Mononuclear cell (primary cell): ENCODE data around the gene PNPLA1. TPM values are rescaled to one million over a fixed set of nuclear protein-coding genes. Genes with fewer than 3 reads are reported as not detected.

Source experiments
- H3K27me3 ChIP-seq: 2 replicates; pipeline ENCODE4 v1.6.0; 2011; ENCODE audit warnings: low read length, control low read depth; ENCODE audit not compliant: insufficient read depth
- H3K4me1 ChIP-seq: 2 replicates; pipeline ENCODE4 v1.5.1; 2011; ENCODE audit warnings: mild to moderate bottlenecking, low read length, control low read depth; ENCODE audit not compliant: insufficient read depth
- H3K4me3 ChIP-seq: 2 replicates; pipeline ENCODE4 v1.5.1; 2011; ENCODE audit warnings: mild to moderate bottlenecking, low read length, moderate library complexity
- H3K9me3 ChIP-seq: 2 replicates; pipeline ENCODE4 v1.5.1; 2011; ENCODE audit warnings: low read depth, mild to moderate bottlenecking, control low read depth, low read length
- total RNA-seq: library from RNA; depleted of rRNA; stranded (reverse); fragments of >200 nt; gene quantifications from one replicate; pipeline ENCODE4 v1.2.3, GENCODE V29; 2012

PNPLA1 gene, protein sequence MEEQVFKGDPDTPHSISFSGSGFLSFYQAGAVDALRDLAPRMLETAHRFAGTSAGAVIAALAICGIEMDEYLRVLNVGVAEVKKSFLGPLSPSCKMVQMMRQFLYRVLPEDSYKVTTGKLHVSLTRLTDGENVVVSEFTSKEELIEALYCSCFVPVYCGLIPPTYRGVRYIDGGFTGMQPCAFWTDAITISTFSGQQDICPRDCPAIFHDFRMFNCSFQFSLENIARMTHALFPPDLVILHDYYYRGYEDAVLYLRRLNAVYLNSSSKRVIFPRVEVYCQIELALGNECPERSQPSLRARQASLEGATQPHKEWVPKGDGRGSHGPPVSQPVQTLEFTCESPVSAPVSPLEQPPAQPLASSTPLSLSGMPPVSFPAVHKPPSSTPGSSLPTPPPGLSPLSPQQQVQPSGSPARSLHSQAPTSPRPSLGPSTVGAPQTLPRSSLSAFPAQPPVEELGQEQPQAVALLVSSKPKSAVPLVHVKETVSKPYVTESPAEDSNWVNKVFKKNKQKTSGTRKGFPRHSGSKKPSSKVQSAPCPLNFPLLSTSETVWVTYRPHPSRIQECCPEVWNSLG
- 1.2 TPM for total RNA-seq

DNA sequence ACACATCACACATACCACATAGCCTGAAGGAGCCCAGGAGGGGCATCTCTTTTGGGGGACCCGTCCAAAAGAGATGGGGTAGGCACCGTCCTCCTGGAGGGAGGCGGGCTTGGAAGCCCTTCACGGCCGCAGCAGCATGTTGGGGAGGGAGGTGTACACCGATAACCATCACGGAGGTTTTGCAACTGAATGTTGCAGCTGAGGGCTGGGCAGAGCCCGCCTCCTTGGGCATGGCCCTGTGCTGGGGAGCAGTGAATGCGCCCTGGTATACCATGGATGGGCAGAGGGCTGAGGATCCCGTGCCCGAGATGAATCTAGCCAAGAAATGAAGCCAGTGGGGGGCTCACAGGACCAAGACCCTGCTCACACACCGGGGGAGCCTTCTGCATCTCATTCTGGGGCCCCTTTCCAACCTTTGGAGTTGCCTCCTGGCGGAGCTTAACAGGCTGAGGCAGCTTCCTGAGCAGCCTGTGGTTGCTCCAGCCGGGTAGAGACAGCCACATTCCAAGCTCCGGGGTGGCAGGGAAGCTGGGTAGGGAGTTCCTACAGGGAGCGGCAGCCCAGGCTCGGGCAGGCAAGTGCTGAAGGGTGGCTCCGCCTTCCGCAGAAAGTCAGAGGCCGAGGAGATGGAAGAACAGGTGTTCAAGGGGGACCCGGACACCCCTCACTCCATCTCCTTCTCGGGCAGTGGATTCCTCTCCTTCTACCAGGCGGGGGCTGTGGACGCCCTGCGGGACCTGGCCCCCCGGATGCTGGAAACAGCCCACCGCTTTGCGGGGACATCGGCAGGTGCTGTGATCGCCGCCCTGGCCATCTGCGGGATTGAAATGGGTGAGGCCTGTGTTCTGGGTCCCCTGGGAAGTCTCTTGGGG is at the start of gene PNPLA1:
PNPLA1 (plus strand) TSS at position 227 of the 872 bp plus-strand sequence; CDS start at position 627, 400 bp downstream.
- no peak within 1 kb of the TSS for H3K4me3 ChIP-seq
- H3K4me1 ChIP-seq = no peaks in the 10 kb centered on the region
- no peaks in the 10 kb centered on the region for H3K27me3 ChIP-seq
- H3K9me3 ChIP-seq = peaks cover 8% of the 10 kb centered on the region

DNA sequence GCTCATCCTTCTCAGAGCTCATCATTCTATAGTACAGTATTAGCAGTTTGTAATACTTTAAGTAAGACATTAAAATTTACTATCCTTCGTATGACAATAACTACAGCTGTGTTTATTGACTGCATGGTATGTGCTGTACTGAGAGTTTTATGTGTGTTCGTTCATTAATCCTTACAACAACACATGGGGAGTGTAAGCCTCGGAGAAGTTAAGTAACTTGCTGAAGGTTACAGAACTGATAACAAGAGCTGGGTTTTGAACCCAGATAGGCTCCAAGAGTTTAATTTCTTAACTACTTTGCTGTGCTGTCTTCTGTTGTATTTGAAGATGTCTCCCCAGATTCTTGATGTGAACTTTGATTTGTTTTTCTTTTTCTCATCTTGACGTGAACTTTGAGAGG is 49.6 kb upstream of the PNPLA1 start:
- peaks cover 43% of the 10 kb centered on the region for H3K4me1 ChIP-seq
- H3K27me3 ChIP-seq = no peaks in the 10 kb centered on the region
- no peak overlapping the region for H3K4me3 ChIP-seq
- no peaks in the 10 kb centered on the region for H3K9me3 ChIP-seq

DNA sequence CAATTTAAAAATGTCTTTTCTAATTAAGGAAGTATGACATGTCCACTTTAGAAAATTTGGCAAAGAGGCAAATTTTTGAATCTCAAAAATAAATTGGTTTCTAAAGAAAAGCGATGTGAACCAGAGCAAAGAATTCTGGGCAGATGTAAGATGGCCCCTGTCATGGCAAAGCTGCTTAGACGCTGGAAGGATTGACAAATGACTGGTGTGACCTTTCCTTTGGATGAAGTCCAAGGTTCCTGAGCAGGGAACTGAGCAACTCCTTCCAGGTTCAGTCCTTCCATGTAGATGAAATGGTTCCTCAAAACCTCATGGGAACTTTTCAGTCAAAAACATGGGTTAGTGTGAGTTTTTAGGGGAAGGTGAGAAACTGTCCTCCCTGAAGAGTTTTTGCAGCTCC is 48.2 kb upstream of the PNPLA1 start:
- no peaks in the 10 kb centered on the region for H3K9me3 ChIP-seq

DNA sequence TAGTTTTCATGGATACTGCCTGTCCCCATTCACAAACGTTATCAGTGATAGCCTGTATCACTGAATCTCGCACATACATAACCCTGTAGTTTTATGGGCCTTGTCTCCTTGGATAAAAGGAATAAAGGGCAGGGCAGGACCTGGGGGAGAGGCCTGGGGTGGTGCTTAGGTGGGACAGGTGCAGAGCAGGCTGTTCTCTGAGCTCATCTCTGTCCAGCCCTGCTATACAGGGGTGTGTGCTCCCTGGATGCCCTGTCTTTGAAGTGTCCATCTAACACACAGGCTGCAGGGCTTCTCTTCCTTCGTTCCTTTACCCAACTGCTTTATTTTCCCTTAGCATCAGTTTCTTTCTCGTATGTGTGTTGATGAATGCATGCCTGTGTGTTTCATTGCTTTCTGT is 46.9 kb upstream of the PNPLA1 start:
- no peak overlapping the region for H3K4me3 ChIP-seq
- H3K4me1 ChIP-seq = peaks cover 31% of the 10 kb centered on the region
- no peaks in the 10 kb centered on the region for H3K27me3 ChIP-seq
- H3K9me3 ChIP-seq = no peaks in the 10 kb centered on the region

More for the DNA sequence above, 48.2 kb upstream of the PNPLA1 start:
- Histone ChIP-seq H3K4me1 (peaks cover 42% of the 10 kb centered on the region), H3K4me3 (no peak overlapping the region), H3K27me3 (no peaks in the 10 kb centered on the region)

DNA sequence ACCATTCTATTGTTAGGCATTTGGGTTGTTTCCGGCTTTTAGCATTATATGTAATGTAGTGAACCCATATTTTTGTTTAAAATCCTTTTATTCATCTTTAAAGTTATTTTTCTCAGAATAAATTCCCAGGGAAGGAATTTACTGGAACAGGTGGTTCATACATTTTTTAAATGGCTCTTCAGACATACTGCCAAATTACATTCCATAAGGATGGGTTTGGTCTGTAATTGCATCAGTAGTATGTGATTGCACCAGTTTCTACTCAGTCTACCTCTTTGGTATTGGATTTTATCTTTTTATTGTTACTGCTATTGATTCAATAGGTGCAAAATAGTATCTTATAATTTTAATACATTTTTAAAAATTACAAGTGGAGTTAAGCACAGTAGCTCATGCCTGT is 46.2 kb upstream of the PNPLA1 start:
- Histone ChIP-seq H3K4me1 (peaks cover 24% of the 10 kb centered on the region), H3K27me3 (no peaks in the 10 kb centered on the region), H3K4me3 (no peak overlapping the region), H3K9me3 (no peaks in the 10 kb centered on the region)

DNA sequence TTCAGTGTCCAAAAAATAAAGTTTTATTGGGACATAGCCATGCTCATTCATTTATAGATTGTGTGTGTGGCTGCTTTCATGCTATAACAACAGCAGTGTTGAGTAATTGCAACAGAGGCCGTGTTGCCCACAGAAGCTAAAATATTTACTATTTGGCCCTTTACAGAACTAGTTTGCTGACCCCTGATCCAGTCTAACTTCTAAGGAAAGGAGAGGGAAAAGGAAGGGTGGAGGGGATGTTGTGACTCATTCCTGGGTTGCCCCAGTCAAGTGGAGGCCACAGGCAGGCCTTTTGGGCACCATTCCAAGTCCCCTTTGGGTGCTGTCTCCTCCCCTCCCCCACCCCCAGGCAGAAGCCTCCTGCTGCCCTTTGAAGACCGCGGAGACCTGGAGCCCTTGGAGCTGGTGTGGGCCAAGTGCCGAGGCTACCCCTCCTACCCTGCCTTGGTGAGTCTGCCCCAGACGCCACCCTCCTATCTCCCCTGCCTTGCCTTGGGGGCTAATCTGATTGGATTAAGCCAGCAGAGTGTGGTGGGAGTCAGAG is 44.9 kb upstream of the PNPLA1 start:
- H3K4me1 ChIP-seq = peaks cover 11% of the 10 kb centered on the region
- no peaks in the 10 kb centered on the region for H3K9me3 ChIP-seq
- H3K4me3 ChIP-seq = no peak overlapping the region
- H3K27me3 ChIP-seq = no peaks in the 10 kb centered on the region

DNA sequence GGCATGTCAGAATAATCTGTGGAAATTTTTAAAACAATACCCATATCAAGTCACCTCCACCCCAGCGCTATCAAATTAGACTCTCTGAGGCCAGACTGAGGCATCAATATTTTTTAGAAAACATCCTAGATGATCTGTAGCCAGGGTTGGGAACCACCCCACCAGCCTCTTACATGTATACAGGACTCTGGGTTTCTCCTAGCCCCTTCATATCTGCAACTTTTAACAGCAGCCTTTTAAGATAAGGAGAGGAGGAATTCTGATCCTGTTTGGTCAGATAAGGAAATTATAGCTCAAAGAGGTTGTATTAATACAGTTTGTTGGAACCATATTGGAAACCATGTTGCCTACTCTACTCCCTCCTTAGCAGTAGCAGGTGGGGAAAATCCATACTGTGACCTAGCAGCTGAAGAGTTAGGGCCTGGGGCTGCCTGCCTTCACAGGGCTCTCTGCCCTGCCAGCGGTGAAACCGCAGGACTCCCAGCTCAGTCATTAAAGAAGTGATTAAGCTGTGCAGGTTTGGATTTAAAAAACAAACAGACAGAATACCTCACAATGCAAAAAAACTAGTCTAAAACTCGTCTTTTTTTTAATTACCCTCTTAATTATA is 43.3 kb upstream of the PNPLA1 start:
- H3K27me3 ChIP-seq = no peaks in the 10 kb centered on the region
- H3K9me3 ChIP-seq = no peaks in the 10 kb centered on the region
- no peak overlapping the region for H3K4me3 ChIP-seq
- H3K4me1 ChIP-seq = peaks cover 12% of the 10 kb centered on the region

DNA sequence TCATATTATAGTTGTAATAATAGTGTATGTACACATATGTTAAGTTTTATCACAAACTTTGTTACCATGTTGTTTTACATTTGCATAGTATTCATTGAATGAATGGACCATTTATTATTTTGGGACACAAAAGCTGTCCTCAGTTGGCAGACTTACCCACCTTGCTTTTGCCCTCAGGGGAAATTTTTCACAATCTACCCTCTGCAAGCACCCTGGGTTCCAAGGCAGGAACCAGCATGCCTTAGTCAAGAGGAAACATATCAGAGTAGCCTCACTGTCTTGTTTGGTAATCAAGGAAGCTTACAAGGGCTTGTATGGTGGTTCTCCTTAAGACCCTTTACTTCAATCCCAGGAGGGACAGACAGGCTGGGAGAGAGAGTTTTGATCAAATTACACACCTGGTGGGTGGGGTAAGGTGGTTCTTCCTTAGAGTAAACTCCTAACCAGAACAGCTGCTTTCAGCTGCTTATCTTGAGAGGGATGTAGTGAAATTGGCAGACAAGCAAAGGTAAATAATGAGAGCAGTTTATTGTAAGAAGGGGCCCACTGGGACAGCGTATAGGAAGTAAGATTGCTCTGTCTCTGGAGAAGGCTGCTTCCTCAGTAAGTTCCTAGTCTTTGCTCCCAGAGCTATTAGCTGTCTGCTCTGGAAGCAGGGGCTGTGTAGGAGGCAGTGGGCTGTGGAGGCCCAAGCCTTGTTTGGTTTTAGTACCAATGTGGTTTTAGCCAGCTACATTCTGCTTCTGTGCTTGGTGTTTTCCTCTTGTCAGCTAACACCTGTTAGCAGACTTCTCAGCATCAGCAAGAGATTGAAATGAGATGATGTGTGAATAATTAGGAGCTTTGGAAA is 42.3 kb upstream of the PNPLA1 start:
- no peaks in the 10 kb centered on the region for H3K9me3 ChIP-seq
- no peak overlapping the region for H3K4me3 ChIP-seq
- H3K27me3 ChIP-seq = no peaks in the 10 kb centered on the region
- H3K4me1 ChIP-seq = peaks cover 21% of the 10 kb centered on the region

DNA sequence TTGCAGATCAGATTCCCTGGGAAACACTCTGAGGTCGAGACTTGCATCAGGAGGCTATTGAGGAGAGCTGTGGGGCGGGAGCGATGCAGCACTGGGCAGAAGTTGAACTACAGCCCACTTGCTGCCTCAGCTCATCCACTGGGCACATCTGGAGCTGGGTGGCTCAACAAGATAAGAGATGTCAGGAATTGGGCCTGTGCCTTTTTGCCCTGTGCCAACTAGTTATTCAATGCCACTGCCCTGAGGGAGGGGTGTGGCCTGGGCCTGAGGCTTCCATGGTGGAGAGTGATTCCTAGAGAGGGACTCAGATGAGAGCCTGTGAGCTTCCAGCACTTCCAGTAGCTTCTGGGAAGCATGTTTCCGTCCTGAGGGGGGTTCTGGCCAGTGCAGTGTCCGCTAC is 40.6 kb upstream of the PNPLA1 start:
- Histone ChIP-seq H3K27me3 (no peaks in the 10 kb centered on the region), H3K4me1 (peaks cover 20% of the 10 kb centered on the region), H3K4me3 (no peak overlapping the region), H3K9me3 (no peaks in the 10 kb centered on the region)

DNA sequence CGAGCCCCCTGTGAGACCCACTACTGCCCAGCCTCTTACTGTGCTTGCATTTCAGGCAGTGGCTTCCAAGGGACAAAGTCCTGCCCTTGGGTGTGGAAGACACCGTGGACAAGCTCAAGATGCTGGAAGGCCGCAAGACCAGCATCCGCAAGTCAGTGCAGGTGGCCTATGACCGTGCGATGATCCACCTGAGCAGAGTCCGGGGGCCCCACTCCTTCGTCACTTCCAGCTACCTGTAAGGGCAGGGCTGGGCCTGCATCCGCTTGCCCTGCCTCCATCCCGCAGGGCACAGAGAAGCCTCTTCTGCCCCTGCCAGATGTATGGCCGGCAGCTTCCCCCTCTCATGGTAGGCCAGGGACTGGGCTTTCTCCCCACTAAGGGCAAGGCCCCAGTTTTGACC is 39.5 kb upstream of the PNPLA1 start:
- Histone ChIP-seq H3K4me1 (peaks cover 11% of the 10 kb centered on the region), H3K27me3 (no peaks in the 10 kb centered on the region), H3K9me3 (no peaks in the 10 kb centered on the region), H3K4me3 (no peak overlapping the region)

DNA sequence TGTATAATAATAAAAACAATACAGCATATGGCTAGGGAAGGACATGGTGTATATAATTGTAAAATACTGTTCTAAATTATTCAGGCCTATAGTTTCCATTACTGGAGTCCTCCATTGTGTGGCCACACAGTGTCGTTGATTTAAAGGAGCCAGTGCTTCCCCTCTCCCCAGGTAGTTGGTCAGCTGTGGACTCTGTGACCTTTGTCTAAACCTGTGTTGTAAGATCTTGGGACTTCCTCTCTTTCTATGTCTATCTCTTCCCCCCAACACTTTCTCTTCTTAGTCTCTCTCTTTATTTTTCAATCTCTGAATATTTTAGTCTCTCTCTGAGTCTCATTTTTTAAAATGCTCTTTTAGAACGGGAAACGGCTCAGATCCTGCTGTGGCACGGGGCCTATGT is 37.7 kb upstream of the PNPLA1 start:
- peaks cover 18% of the 10 kb centered on the region for H3K4me1 ChIP-seq

DNA sequence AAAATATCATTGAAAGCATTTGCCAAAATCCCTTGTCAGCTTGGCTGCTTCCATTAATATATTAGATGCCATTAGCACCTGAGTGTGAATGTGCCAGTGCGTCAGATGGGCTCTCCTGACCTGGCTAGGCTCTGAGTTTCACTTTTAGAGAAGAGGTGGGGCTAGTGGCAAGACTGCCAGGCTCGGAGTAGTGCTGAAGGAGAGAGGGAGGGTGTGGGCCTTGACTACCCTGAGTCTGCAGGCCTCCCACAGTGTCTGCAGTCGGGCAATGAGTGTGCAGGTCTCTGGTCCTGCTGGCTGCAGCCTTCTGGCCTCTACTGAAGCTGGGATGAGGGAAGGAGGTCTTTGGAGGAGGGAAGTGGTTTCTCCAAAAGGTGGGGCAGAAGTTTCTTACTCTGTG is 34.6 kb upstream of the PNPLA1 start:
- no peaks in the 10 kb centered on the region for H3K27me3 ChIP-seq
- H3K9me3 ChIP-seq = no peaks in the 10 kb centered on the region
- peaks cover 18% of the 10 kb centered on the region for H3K4me1 ChIP-seq
- H3K4me3 ChIP-seq = no peak overlapping the region

More for the DNA sequence above, 37.7 kb upstream of the PNPLA1 start:
- no peaks in the 10 kb centered on the region for H3K9me3 ChIP-seq
- no peaks in the 10 kb centered on the region for H3K27me3 ChIP-seq
- no peak overlapping the region for H3K4me3 ChIP-seq

DNA sequence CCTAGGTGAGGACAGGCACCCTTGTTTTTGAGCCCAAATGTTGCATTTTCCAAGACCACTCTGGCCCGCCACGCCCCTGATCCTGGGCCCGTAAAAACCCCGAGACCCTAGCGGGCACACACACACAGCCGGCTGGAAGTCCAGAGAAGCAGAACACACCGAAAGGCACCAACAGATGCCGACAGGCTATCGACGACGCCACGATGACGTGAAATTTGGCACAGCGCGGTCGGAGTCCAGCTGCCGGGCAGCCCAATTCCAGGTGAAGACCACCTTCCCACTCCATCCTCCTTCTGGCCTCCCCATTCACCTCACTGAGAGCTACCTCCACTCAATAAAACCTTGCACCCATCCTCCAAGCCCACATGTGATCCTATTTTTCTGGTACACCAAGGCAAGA is 34.0 kb upstream of the PNPLA1 start:
- Histone ChIP-seq H3K4me1 (peaks cover 18% of the 10 kb centered on the region), H3K9me3 (no peaks in the 10 kb centered on the region), H3K4me3 (no peak overlapping the region), H3K27me3 (no peaks in the 10 kb centered on the region)

DNA sequence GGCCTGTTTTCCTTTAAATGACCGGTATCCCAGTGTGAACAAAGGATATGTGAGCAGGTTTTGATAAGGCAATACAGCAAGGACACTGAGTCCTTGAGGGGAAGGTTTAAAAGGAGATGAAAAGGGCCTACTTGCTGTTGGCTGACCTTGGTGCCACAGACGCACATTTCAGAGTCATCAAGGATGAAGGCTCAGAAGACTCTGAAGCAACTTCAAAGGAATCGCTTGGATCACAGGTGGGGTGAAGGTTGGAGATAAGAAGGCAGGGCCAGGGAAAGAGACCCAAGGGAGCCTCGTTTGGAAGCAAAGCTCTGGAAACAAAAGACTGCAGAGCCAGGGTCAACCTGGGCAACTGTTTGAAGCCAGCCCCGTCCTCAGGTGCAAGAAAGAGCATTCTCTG is 30.1 kb upstream of the PNPLA1 start:
- peaks cover 29% of the 10 kb centered on the region for H3K4me1 ChIP-seq
- H3K9me3 ChIP-seq = no peaks in the 10 kb centered on the region
- no peak overlapping the region for H3K4me3 ChIP-seq
- no peaks in the 10 kb centered on the region for H3K27me3 ChIP-seq
